Measurements from ENCODE around the gene MKI67.

The MKI67 gene

GRCh38 chr10:128048819-128049210 lies 77.4 kb downstream of the MKI67 start:
- no peak for DNase-seq

GRCh38 chr10:128047991-128048818 lies 78.0 kb downstream of the MKI67 start:
- DNase-seq, result peak; percentile 74

GRCh38 chr10:128047351-128047750 lies 78.9 kb downstream of the MKI67 start:
- peak; percentile 95 for DNase-seq

GRCh38 chr10:128046953-128047290 lies 79.3 kb downstream of the MKI67 start:
- no peak for DNase-seq
